A549 (cell line): ENCODE data around the gene NOXA1.

Experiments
- ZNF302 ChIP-seq: fragments of 250-450 bp; sonication (Bioruptor Pico); IDR thresholded peaks from 2 replicates; pipeline ENCODE4 v1.9.0; 2021; ENCODE audit warnings: inconsistent platforms, mild to moderate bottlenecking, moderate library complexity
- TF ChIP-seq, protein P1 (sequence below): fragments of >200 bp; sonication (Bioruptor Twin); formaldehyde crosslinking; IDR thresholded peaks from 3 replicates; pipeline ENCODE4 v1.5.1; 2016

DNA sequence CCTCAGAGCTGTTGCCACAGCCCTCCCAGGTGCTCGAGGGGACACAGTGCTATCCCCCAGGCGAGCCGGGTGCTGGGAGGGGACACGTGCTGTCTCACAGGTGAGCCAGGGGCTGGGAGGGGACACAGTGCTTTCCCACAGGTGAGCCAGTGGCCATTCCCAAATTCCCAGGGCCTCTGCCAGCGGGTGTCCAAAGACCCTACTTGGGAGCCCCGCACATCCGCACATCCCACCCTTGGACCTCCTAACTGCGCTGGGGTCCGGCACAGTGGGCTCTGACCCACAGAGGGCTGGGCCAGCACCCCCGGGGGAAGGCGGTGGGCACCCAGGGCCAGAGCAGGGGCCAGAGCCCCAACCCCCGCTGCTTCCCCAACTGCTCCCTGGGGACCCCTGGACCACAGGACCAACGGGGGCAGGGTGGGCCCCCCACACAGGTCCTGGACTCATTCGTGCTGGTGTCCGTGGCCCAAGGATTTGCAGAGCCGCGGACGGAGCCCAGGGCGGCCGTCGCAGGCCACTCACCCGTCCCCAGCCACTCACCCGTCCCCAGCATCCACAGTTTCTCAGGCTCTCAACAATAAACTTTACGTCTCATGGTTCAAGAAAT, 18.1 kb upstream of the NOXA1 start:
- TF ChIP-seq, protein P1, sequence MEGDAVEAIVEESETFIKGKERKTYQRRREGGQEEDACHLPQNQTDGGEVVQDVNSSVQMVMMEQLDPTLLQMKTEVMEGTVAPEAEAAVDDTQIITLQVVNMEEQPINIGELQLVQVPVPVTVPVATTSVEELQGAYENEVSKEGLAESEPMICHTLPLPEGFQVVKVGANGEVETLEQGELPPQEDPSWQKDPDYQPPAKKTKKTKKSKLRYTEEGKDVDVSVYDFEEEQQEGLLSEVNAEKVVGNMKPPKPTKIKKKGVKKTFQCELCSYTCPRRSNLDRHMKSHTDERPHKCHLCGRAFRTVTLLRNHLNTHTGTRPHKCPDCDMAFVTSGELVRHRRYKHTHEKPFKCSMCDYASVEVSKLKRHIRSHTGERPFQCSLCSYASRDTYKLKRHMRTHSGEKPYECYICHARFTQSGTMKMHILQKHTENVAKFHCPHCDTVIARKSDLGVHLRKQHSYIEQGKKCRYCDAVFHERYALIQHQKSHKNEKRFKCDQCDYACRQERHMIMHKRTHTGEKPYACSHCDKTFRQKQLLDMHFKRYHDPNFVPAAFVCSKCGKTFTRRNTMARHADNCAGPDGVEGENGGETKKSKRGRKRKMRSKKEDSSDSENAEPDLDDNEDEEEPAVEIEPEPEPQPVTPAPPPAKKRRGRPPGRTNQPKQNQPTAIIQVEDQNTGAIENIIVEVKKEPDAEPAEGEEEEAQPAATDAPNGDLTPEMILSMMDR, result no peak
- TF ChIP-seq ZNF302, result no peak
